SK-N-SH (cell line): ENCODE measurements around the gene DIO3. TPM values are rescaled to one million over a fixed set of nuclear protein-coding genes. Genes with fewer than 3 reads are reported as not detected.

ENCODE experiments used
- CTCF ChIA-PET: fragments of 300-600, 350-600 bp; formaldehyde crosslinking; extraction: SDS; loops from one replicate; lab custom pipeline; 2021; lab: Yijun Ruan, JAX
- POLR2A ChIA-PET: fragments of 350-600 bp; sonication (Branson Sonifier 250); formaldehyde crosslinking; extraction: SDS; loops from one replicate; lab custom pipeline; 2020; ENCODE audit warnings: antibody characterized with exemption, inconsistent platforms; lab: Yijun Ruan, JAX
- DNase-seq: peaks from one replicate; pipeline ENCODE4 v3.0.0; 2012
- H2AFZ ChIP-seq: fragments of 200-600 bp; sonication (generic); 2 replicates; pipeline ENCODE4 v1.8.1; 2016; ENCODE audit warnings: antibody characterized with exemption, mild to moderate bottlenecking, low read depth
- H3F3A ChIP-seq: fragments of 200-600 bp; sonication (generic); replicated peaks from 2 replicates; pipeline ENCODE3; 2016; ENCODE audit warnings: antibody characterized with exemption, mild to moderate bottlenecking; ENCODE audit not compliant: insufficient read depth
- H3K27ac ChIP-seq, 2 experiments: fragments of 200-500 bp in 1 of 2; fragments of 200-600 bp in 1 of 2; sonication (Bioruptor generic) in 1 of 2; sonication (generic), shearing (Covaris generic) in 1 of 2; 2 replicates each; pipeline versions ENCODE4 v1.5.1 to v1.6.1; 2014 to 2016; ENCODE audit warnings: low read depth in 2 of 2, inconsistent platforms in 1 of 2, low read length in 1 of 2, mild to moderate bottlenecking in 1 of 2, mixed read lengths in 1 of 2
- H3K27me3 ChIP-seq: fragments of 200-600 bp; sonication (generic), shearing (Covaris generic); 2 replicates; pipeline ENCODE4 v1.6.1; 2016; ENCODE audit warnings: mixed run types; ENCODE audit not compliant: insufficient read depth
- H3K36me3 ChIP-seq, 2 experiments: fragments of 200-500 bp in 1 of 2; fragments of 200-600 bp in 1 of 2; sonication (Bioruptor generic) in 1 of 2; sonication (generic) in 1 of 2; replicated peaks in 1 of 2; 2 replicates each; pipeline versions ENCODE3 to v1.5.1; 2014 to 2016; ENCODE audit warnings: low read length in 1 of 2, mild to moderate bottlenecking in 1 of 2; ENCODE audit not compliant: insufficient read depth in 2 of 2, control insufficient read depth in 1 of 2
- H3K4me1 ChIP-seq, 2 experiments: fragments of 200-500 bp in 1 of 2; fragments of 200-600 bp in 1 of 2; sonication (Bioruptor generic) in 1 of 2; sonication (generic), shearing (Covaris generic) in 1 of 2; 2 replicates each; pipeline versions ENCODE4 v1.5.1 to v1.6.1; 2014 to 2016; ENCODE audit warnings: low read depth in 1 of 2, low read length in 1 of 2, mixed run types in 1 of 2; ENCODE audit not compliant: insufficient read depth in 2 of 2, control insufficient read depth in 1 of 2
- H3K4me2 ChIP-seq: fragments of 200-600 bp; sonication (generic), shearing (Covaris generic); 2 replicates; pipeline ENCODE4 v1.6.1; 2017; ENCODE audit warnings: mixed run types
- H3K4me3 ChIP-seq, 2 experiments: fragments of 200-500 bp in 1 of 2; fragments of 200-600 bp in 1 of 2; sonication (Bioruptor generic) in 1 of 2; sonication (generic), shearing (Covaris generic) in 1 of 2; 2 replicates each; pipeline versions ENCODE4 v1.5.1 to v1.8.1; 2014 to 2016; ENCODE audit warnings: low read depth in 2 of 2, inconsistent platforms in 1 of 2, low read length in 1 of 2, mild to moderate bottlenecking in 1 of 2, mixed read lengths in 1 of 2, moderate library complexity in 1 of 2
- H3K79me2 ChIP-seq: fragments of 200-600 bp; sonication (generic); 2 replicates; pipeline ENCODE4 v1.8.1; 2017; ENCODE audit warnings: mild to moderate bottlenecking; ENCODE audit not compliant: insufficient read depth
- H3K9ac ChIP-seq: fragments of 200-600 bp; sonication (generic); 2 replicates; pipeline ENCODE4 v1.6.1; 2017; ENCODE audit warnings: mixed run types
- H3K9me2 ChIP-seq: fragments of 200-600 bp; sonication (generic); 2 replicates; pipeline ENCODE4 v1.6.1; 2017; ENCODE audit warnings: mixed run types
- H3K9me3 ChIP-seq: fragments of 200-600 bp; sonication (generic); 2 replicates; pipeline ENCODE4 v1.6.1; 2017; ENCODE audit warnings: mixed run types, mild to moderate bottlenecking, moderate library complexity
- H4K20me1 ChIP-seq: fragments of 200-600 bp; sonication (generic); 2 replicates; pipeline ENCODE4 v1.6.1; 2017; ENCODE audit warnings: mild to moderate bottlenecking, mixed run types; ENCODE audit not compliant: insufficient read depth
- CHD2 ChIP-seq: fragments of 150-350 bp; IDR thresholded peaks from 2 replicates; pipeline ENCODE4 v1.6.1; 2018; ENCODE audit warnings: low read length; ENCODE audit not compliant: partially characterized antibody
- ELF1 ChIP-seq: IDR thresholded peaks from 2 replicates; pipeline ENCODE4 v1.4.0; 2012
- EP300 ChIP-seq, 2 experiments: IDR thresholded peaks; 2 replicates each; pipeline versions ENCODE4 v1.4.0 to v1.6.1; 2012; ENCODE audit warnings: borderline replicate concordance in 1 of 2, low read depth in 1 of 2, low read length in 1 of 2
- GABPA ChIP-seq: IDR thresholded peaks from 2 replicates; pipeline ENCODE4 v1.4.0; 2012; ENCODE audit warnings: low read depth, mild to moderate bottlenecking
- GATA2 ChIP-seq: sonication (generic); formaldehyde crosslinking; IDR thresholded peaks from 2 replicates; pipeline ENCODE4 v1.5.0; 2020; ENCODE audit warnings: mild to moderate bottlenecking, missing genetic modification reagents
- MXI1 ChIP-seq: IDR thresholded peaks from 2 replicates; pipeline ENCODE4 v1.6.1; 2012; ENCODE audit warnings: mild to moderate bottlenecking, low read depth, low read length, improper control_type of control experiment
- NRF1 ChIP-seq: IDR thresholded peaks from 2 replicates; pipeline ENCODE4 v1.6.1; 2012; ENCODE audit warnings: low read depth, mild to moderate bottlenecking, low read length
- POLR2AphosphoS5 ChIP-seq: IDR thresholded peaks from 2 replicates; pipeline ENCODE4 v1.6.1; 2012; ENCODE audit warnings: low read depth, low read length
- RAD21 ChIP-seq: IDR thresholded peaks from 2 replicates; pipeline ENCODE4 v1.6.1; 2012; ENCODE audit warnings: mild to moderate bottlenecking, low read length
- RCOR1 ChIP-seq: fragments of 150-350 bp; IDR thresholded peaks from 2 replicates; pipeline ENCODE4 v1.6.1; 2017; ENCODE audit warnings: antibody characterized with exemption, low read length
- RFX5 ChIP-seq: IDR thresholded peaks from 2 replicates; pipeline ENCODE4 v1.6.1; 2012; ENCODE audit warnings: mild to moderate bottlenecking, improper control_type of control experiment, low read length
- RXRA ChIP-seq: IDR thresholded peaks from 2 replicates; pipeline ENCODE4 v1.4.0; 2012; ENCODE audit warnings: low read depth, mild to moderate bottlenecking, borderline replicate concordance
- TCF12 ChIP-seq: IDR thresholded peaks from 2 replicates; pipeline ENCODE4 v1.4.0; 2012
- TEAD4 ChIP-seq: IDR thresholded peaks from 2 replicates; pipeline ENCODE4 v1.4.0; 2012; ENCODE audit warnings: mild to moderate bottlenecking, borderline replicate concordance; ENCODE audit not compliant: insufficient read depth
- YY1 ChIP-seq: IDR thresholded peaks from 2 replicates; pipeline ENCODE4 v1.4.0; 2012; ENCODE audit warnings: low read depth, mild to moderate bottlenecking
- ZBTB33 ChIP-seq: IDR thresholded peaks from 2 replicates; pipeline ENCODE4 v1.4.0; 2012; ENCODE audit warnings: low read depth, borderline replicate concordance
- WGBS: methylation state at CpG from one replicate; pipeline ENCODE4 v1.1.6; 2017; ENCODE audit warnings: low lambda C conversion rate; 5-methylcytosine and 5-hydroxymethylcytosine counted together
- polyA plus RNA-seq, 3 experiments: library from polyadenylated mRNA; depleted of rRNA; stranded (reverse); fragments of >200 nt; gene quantifications; 2 replicates each; pipeline ENCODE4 v1.2.3, GENCODE V29; 2012
- TF ChIP-seq, protein P1 (sequence below): fragments of 150-350 bp; IDR thresholded peaks from 2 replicates; pipeline ENCODE4 v1.6.1; 2016; ENCODE audit warnings: mild to moderate bottlenecking, low read depth, low read length
- TF ChIP-seq, protein P2 (sequence below): fragments of 150-350 bp; IDR thresholded peaks from 2 replicates; pipeline ENCODE4 v1.6.1; 2017; ENCODE audit warnings: antibody characterized with exemption, low read length, low read depth, borderline replicate concordance
- TF ChIP-seq, protein P3 (sequence below): IDR thresholded peaks from 2 replicates; pipeline ENCODE4; 2012

DIO3 gene
- polyA plus RNA-seq, 1 of the 3 experiments (the other 2 are of a cell fraction), result not detected

DNA sequence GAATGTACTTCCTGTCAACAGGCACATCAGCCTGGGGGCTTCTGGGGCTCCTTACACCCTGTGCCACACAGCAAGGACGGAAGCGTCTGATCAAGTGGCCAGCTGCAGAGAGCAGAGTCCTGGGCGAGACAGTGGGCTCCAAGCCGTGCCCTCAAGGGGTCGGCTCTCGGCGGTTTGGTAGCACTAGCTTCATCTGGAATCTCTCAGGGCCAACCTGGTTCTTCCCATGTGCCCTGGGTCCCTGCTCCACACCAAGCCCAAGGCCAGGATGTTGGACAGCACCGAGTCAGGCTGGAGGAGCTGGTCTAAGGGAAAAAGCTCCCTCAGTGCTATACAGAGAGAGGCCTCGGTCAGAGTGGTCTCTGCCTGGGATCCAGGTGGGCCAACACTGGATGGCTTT is 20.5 kb downstream of the DIO3 start:
- H3K36me3 ChIP-seq, result no peaks in the 10 kb centered on the region
- H3K9me2 ChIP-seq, result no peaks in the 10 kb centered on the region
- H3K27me3 ChIP-seq, result no peaks in the 10 kb centered on the region
- H3K79me2 ChIP-seq, result no peaks in the 10 kb centered on the region
- POLR2A ChIA-PET, result no interaction called here
- TF ChIP-seq EP300 (IDR thresholded peaks at IDR 0.05; ENCODE audit: borderline replicate concordance in 1 of 2, low read depth in 1 of 2, low read length in 1 of 2), result no peak
- TF ChIP-seq GABPA, result no peak
- TF ChIP-seq ELF1, result no peak
- TF ChIP-seq, protein P1, sequence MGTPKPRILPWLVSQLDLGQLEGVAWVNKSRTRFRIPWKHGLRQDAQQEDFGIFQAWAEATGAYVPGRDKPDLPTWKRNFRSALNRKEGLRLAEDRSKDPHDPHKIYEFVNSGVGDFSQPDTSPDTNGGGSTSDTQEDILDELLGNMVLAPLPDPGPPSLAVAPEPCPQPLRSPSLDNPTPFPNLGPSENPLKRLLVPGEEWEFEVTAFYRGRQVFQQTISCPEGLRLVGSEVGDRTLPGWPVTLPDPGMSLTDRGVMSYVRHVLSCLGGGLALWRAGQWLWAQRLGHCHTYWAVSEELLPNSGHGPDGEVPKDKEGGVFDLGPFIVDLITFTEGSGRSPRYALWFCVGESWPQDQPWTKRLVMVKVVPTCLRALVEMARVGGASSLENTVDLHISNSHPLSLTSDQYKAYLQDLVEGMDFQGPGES, result no peak
- no peak for TF ChIP-seq NRF1
- TF ChIP-seq RXRA, result no peak
- TF ChIP-seq, protein P2, sequence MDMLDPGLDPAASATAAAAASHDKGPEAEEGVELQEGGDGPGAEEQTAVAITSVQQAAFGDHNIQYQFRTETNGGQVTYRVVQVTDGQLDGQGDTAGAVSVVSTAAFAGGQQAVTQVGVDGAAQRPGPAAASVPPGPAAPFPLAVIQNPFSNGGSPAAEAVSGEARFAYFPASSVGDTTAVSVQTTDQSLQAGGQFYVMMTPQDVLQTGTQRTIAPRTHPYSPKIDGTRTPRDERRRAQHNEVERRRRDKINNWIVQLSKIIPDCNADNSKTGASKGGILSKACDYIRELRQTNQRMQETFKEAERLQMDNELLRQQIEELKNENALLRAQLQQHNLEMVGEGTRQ, result no peak
- no peak for TF ChIP-seq GATA2 (CRISPR knock-in tag)
- TF ChIP-seq RAD21, result no peak
- TF ChIP-seq YY1, result no peak
- TF ChIP-seq TCF12, result no peak
- TF ChIP-seq, protein P3, sequence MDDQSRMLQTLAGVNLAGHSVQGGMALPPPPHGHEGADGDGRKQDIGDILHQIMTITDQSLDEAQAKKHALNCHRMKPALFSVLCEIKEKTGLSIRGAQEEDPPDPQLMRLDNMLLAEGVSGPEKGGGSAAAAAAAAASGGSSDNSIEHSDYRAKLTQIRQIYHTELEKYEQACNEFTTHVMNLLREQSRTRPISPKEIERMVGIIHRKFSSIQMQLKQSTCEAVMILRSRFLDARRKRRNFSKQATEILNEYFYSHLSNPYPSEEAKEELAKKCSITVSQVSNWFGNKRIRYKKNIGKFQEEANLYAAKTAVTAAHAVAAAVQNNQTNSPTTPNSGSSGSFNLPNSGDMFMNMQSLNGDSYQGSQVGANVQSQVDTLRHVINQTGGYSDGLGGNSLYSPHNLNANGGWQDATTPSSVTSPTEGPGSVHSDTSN, result no peak
- TF ChIP-seq TEAD4, result no peak
- TF ChIP-seq POLR2AphosphoS5, result no peak
- no peak for TF ChIP-seq RFX5
- no peak for TF ChIP-seq MXI1
- no peak for TF ChIP-seq CHD2
- TF ChIP-seq ZBTB33, result no peak
- no peak for TF ChIP-seq RCOR1
- TF ChIP-seq, all 33 proteins: peak for 0
- DNase-seq, result no peak
- no peaks in the 10 kb centered on the region for H3K9me3 ChIP-seq
- no peak overlapping the region for H2AFZ ChIP-seq
- no peak overlapping the region for H3K9ac ChIP-seq
- H3K4me3 ChIP-seq, result no peak overlapping the region
- H3K4me2 ChIP-seq, result no peak overlapping the region
- CTCF ChIA-PET, result no interaction called here
- WGBS, result 72% methylated on average over 6 of the region's 9 CpGs
- H3K4me1 ChIP-seq, result peaks cover 0 to 11% of the 10 kb centered on the region in 2 experiments; a peak in 1 of 4 replicates
- no peaks in the 10 kb centered on the region for H4K20me1 ChIP-seq
- H3K27ac ChIP-seq, result no peak overlapping the region
- no peaks in the 10 kb centered on the region for H3F3A ChIP-seq
